CD4-positive, alpha-beta T cell treated with Interleukin-15 for 4 hours (primary cell): ENCODE measurements around the gene PIAS2.
"Not testable (repeated sequence)": the region's sequence is repeated elsewhere in the genome, so short reads cannot be mapped to it uniquely, and the experiment has no call there.

Experiments
- DNase-seq: peaks from one replicate; pipeline ENCODE4 v3.0.0-alpha.2; 2020; ENCODE audit warnings: low spot score

The PIAS2 gene

DNA sequence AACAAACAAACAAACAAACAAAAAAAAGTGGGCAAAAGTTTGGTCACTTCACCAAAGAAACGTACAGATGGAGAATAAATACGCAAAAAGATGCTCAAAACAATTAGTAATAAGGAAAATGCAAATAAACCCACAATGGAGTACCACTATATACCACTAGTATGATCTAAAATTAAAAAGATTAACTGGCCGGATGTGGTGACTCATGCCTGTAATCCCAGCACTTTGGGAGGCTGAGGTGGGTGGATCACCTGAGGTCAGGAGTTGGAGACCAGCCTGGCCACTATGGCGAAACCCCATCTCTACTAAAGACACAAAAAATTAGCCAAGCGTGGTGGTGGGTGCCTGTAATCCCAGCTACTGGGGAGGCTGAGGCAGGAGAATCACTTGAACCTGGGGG lies 84.9 kb downstream of the PIAS2 start:
- not testable (repeated sequence) for DNase-seq

DNA sequence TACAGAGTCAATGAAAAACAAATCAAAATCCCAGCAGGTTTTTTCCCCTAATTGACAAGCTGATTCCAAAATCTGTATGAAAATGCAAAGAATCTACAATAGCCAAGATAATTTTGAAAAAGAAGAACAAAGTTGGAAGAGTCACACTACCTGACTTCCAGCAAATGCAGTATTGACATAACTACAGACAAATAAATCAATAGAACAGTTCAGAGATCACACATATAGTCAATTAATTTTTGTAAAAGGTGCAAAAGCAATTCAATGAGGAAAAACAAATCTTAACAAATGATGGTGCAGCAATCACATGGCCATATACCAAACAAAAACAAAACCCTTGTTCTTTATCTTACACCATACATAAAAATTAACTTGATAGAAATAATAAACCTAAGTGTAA lies 85.9 kb downstream of the PIAS2 start:
- DNase-seq, result no peak

DNA sequence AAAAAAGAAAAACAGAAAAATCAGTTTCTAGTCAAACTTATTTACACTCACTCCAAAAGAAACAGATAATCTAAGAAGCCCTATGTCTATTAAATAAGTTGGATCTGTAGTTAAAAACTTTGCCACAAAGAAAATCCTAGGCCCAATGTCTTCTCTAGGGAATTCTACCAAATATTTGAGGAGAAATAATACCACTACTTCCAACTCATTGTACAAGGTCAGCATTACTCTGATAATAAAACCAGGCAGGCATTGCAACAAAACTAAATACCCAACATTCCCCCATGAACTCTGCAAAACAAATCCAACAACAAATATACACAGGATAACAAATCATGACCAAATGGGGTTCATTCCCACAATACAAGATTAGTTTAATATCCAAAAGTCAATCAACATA lies 86.7 kb downstream of the PIAS2 start:
- DNase-seq, result no peak

- DNase-seq, result no peak
Measured at GRCh38 chr18:46829947-46830346, 87.4 kb downstream of the PIAS2 start.

DNA sequence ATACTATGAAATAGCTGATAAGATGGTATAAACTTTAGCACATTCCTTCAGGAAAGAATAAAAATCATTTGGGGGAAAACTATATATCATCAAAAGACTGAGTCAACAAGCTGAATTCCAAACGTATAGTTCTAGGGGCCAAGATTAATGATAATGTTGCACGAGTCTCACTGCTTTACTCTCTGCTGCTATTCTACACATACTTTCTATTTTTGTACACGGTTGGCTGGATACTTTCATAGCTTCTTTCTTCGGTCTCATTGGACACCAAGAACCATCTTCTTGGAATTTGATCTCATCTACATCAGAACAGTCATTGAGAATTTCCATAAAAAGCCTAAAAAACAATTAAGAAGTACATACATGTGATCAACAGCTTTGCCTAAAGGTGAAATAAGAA lies 87.8 kb downstream of the PIAS2 start:
- no peak for DNase-seq

DNA sequence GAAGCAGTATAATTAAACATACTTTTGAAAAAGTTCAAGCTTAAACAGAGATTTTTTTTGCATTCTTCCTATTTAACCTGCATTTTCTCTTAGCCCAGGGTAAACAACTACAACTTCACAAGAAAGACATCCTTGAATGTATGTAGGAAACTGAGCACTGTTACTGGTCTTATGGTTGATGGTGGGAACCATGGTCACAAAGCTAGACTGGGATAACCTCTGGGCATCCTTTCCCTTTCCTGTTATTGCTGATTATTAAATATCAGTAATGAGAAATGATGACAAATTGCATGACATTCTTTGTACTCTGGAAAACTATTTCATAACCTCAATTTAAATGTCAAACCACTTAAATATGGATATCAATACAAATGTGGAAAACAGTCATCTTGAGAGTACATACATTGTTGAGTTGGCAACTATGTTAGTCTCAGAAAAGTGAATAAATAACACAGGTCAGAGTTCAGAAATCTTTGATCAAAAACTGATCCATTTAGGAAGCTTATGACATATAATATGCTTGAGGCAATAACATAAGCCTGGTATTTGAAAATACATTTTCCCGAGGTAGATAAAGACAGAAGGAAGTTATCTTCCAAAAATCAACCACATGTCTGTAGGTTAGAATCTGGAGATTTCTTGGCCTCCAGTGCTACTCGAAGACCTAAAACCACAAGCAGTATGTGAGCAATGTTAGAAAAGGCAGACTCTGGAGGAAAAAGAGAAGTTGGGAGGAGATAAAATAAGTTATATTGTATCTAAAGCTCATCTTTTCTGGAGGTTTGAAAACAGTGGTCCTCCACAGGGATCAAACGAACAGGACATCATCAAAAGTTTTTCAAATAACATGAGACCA lies 95.2 kb downstream of the PIAS2 start:
- no peak for DNase-seq

GRCh38 chr18:46820863-46821262 lies 96.4 kb downstream of the PIAS2 start:
- no peak for DNase-seq

GRCh38 chr18:46815661-46816060 lies 101.6 kb downstream of the PIAS2 start:
- DNase-seq, result no peak

GRCh38 chr18:46814399-46814798 lies 102.9 kb downstream of the PIAS2 start:
- no peak for DNase-seq

DNA sequence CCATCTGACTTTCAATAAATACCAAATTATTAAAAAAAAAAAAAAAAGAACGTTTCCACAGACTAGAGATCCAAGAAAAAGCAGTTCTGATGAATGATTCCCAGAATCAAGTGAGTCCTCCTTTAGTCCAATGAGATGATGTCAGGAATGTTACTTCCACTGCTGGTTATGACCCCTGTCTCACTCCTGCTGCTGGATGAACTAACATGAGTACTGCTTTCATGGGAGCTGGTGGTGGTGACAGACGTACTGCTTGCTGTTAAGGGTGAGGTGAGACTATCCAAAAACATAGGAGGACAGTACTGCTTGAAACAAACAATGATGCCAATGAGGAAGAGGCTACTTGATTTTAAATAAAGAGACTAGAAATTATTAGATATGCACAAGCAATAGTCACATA lies 105.0 kb downstream of the PIAS2 start:
- no peak for DNase-seq

- DNase-seq, result no peak
Measured at GRCh38 chr18:46810481-46811000, 106.8 kb downstream of the PIAS2 start.

GRCh38 chr18:46809145-46809544 lies 108.2 kb downstream of the PIAS2 start:
- DNase-seq, result no peak

- not testable (repeated sequence) for DNase-seq
Measured at GRCh38 chr18:46795945-46796344, 121.4 kb downstream of the PIAS2 start.

DNA sequence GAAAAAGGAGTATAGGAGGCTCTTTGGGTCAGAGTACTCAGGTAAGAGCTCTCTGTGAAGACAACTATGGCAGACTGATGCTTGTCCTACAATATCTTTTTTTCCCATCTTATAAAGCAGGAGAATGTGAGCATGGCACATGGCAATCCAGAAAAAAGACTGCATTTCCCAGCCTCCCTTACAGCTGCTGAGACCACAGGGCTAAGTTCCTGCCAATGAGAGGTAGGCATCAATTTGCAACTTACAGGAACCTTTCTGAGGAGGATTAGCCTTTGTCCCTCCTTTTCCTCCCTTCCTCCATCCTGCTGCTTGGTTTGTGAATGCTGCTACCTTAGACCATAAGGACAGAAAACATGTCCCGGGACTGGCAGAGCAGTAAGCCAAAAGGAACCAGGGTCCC lies 122.7 kb downstream of the PIAS2 start:
- DNase-seq, result no peak

- DNase-seq, result no peak
Measured at GRCh38 chr18:46793565-46793964, 123.7 kb downstream of the PIAS2 start.

DNA sequence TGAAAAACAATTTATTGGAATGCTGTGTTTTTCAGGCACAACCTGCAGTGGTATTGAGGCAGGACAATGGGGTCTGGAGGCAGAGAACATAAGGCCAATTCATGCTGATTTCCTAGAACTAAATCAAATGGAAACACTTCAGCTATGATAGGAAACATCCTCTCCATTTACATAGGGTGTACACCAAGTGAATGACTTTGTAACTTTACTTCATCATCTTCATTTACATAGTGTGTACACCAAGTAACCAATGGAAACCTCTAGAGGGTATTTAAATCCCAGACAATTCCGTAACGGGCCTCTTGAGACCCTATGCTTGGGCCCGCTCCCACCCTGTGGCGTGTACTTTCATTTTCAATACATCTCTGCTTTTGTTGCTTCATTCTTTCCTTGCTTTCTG lies 128.2 kb downstream of the PIAS2 start:
- no peak for DNase-seq

DNA sequence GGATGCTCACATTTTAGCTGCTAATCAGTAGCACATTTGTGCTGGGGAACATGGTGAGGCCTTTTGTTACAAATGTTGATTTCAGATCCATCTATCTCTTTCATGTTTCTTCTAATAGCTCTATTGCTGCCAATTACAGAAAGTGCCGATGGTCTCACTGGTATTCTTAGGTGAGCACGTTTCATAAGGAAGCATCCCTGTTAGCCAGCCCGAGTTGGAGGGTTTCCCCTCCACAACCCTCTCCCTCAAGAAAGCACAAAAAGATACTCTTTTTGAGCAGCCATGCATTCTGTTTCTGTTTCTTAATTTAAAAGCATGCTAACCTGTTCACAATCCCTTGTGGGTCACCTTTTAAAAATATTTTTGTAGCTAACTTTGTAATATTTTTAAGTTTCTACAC lies 129.6 kb downstream of the PIAS2 start:
- no peak for DNase-seq

GRCh38 chr18:46772357-46772756 lies 144.9 kb downstream of the PIAS2 start:
- DNase-seq, result no peak

DNA sequence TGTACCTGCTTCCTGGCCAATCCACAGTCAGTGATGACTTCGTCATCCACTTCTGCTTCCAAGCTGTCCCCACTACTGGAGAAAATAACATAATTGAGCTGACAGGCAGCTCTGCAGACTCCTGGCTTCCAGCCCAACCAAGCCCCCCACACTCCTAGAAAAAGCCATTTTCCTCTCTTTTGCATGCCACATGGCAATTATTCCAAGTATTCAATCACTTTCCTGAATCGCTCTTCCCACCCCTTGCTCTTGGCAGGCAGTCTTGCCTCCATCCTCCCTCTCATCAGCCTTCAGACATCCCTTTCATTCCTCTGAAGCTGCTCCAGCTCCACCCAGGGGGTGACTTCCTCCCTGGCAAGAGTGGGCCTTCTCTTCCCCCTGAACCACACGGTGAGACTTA lies 146.2 kb downstream of the PIAS2 start:
- no peak for DNase-seq

GRCh38 chr18:46770708-46771107 lies 146.6 kb downstream of the PIAS2 start:
- DNase-seq, result no peak

DNA sequence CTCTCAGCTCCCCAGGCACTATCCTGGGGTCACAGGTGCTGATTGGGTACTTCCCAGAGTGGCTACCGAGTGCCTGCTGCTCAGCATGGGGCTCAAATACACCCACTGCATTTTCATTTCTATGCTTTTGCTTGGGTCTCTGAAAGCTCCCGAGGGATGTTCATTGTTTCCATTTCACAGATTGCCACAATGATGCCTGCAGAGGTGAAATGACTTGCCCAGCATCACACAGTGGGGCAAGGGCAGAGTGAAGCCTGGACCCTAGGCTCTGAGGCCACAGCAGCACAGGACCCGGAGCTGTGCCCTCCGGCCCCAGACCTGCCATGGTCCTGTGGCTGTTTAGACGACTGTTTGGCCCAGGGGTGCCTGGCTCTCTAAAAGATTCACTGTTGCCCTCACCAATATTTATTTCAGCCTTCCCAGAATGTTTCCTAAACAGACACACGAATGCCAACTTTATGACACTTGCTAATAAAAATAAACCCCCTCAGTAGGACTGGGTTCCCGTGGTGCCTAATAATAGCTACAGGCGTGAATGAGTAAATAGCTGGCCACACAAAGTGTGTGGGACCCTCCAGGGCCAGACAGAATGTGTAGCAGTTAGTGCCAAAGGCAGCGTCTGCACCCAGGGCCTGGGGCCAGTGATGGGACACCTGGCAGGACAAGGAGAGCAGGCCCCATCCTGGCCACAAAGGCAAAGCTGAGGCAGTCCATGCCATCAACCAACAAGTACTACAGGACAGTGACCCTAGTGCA lies 149.0 kb downstream of the PIAS2 start:
- DNase-seq, result no peak

DNA sequence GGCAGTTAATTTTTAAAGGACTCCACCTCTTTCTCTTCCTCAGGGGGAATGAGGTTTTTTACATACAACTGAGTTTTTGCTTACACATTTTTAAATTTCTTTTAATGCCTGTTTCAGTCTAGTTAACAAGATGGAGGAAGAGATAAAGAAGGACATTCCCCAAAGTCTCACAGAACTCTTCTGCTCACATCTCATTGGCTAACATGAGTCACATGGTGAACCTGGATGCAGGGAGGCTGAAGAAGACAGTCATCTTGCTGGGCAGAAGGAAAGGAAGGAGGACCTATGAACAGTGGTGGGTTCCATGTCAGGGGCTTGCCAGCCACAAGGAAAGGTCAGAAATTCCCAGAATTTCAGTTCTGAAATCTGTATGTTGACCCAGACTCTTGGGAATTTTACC lies 150.1 kb downstream of the PIAS2 start:
- no peak for DNase-seq

GRCh38 chr18:46764586-46764985 lies 152.7 kb downstream of the PIAS2 start:
- no peak for DNase-seq
